ENCODE measurements around the gene HKDC1. TPM values are rescaled to one million over a fixed set of nuclear protein-coding genes. Genes with fewer than 3 reads are reported as not detected.
"Not testable (repeated sequence)": the region's sequence is repeated elsewhere in the genome, so short reads cannot be mapped to it uniquely, and the experiment has no call there.

Gene HKDC1
- total RNA-seq, result 0.04 TPM

- ATAC-seq, result no peak
Observed at GRCh38 chr10:69220041-69220451, at the start of gene HKDC1. HKDC1 (plus strand) TSS chr10:69220332; CDS start chr10:69220436, 104 bp downstream.

- no peak for ATAC-seq
Observed at GRCh38 chr10:69172241-69172982, 47.7 kb upstream of the HKDC1 start.

GRCh38 chr10:69175326-69175725 is 44.8 kb upstream of the HKDC1 start:
- not testable (repeated sequence) for ATAC-seq

GRCh38 chr10:69176823-69177222 is 43.3 kb upstream of the HKDC1 start:
- no peak for ATAC-seq

- peak; percentile 52 for ATAC-seq
Observed at GRCh38 chr10:69179089-69179742, 40.9 kb upstream of the HKDC1 start.

GRCh38 chr10:69179743-69180524 is 40.2 kb upstream of the HKDC1 start, which contains the start of gene SUPV3L1:
SUPV3L1 (plus strand) TSS chr10:69180234; CDS start chr10:69180292, 58 bp downstream.
- peak; percentile 96 for ATAC-seq

- no peak for ATAC-seq
Observed at GRCh38 chr10:69180525-69181204, 39.5 kb upstream of the HKDC1 start.

GRCh38 chr10:69181433-69181832 is 38.7 kb upstream of the HKDC1 start:
- no peak for ATAC-seq

- ATAC-seq, result no peak
Observed at GRCh38 chr10:69182005-69182404, 38.1 kb upstream of the HKDC1 start.

- no peak for ATAC-seq
Observed at GRCh38 chr10:69186524-69186923, 33.6 kb upstream of the HKDC1 start.

- ATAC-seq, result no peak
Observed at GRCh38 chr10:69201045-69201444, 19.1 kb upstream of the HKDC1 start.

- ATAC-seq, result no peak
Observed at GRCh38 chr10:69202332-69202731, 17.8 kb upstream of the HKDC1 start.

GRCh38 chr10:69208761-69209160 is 11.4 kb upstream of the HKDC1 start:
- ATAC-seq, result no peak

GRCh38 chr10:69209787-69210484 is 10.2 kb upstream of the HKDC1 start:
- no peak for ATAC-seq

GRCh38 chr10:69211104-69211503 is 9.0 kb upstream of the HKDC1 start:
- no peak for ATAC-seq

- ATAC-seq, result no peak
Observed at GRCh38 chr10:69211524-69211923, 8.6 kb upstream of the HKDC1 start.

GRCh38 chr10:69213591-69214311 is 6.4 kb upstream of the HKDC1 start:
- ATAC-seq, result no peak

- ATAC-seq, result no peak
Observed at GRCh38 chr10:69214666-69215131, 5.4 kb upstream of the HKDC1 start.

GRCh38 chr10:69215405-69216171 is 4.5 kb upstream of the HKDC1 start:
- ATAC-seq, result no peak

- ATAC-seq, result no peak
Observed at GRCh38 chr10:69216577-69217118, 3.5 kb upstream of the HKDC1 start.
